NB4 (cell line): Measurements from ENCODE around the gene LGALS3BP.

ENCODE experiments used
- CTCF ChIP-seq: IDR thresholded peaks from one replicate; pipeline ENCODE4 v1.5.1; 2012; ENCODE audit warnings: low read depth, low read length
- MAX ChIP-seq: IDR thresholded peaks from 2 replicates; pipeline ENCODE4 v1.6.1; 2011; ENCODE audit warnings: low read depth, low read length
- POLR2A ChIP-seq: IDR thresholded peaks from 2 replicates; pipeline ENCODE4 v1.6.1; 2011; ENCODE audit warnings: mild to moderate bottlenecking; ENCODE audit not compliant: insufficient read length; ENCODE audit errors: extremely low read depth

- TF ChIP-seq CTCF (no peak), POLR2A (no peak), MAX (no peak)
Observed at GRCh38 chr17:78959803-78960202, 19.9 kb downstream of the LGALS3BP start.
